H9 (cell line): ENCODE data around the gene LRP1B. TPM values are rescaled to one million over a fixed set of nuclear protein-coding genes. Genes with fewer than 3 reads are reported as not detected.

Source experiments
- DNase-seq: peaks from one replicate; pipeline ENCODE4 v3.0.0-alpha.2; 2017
- H2AFZ ChIP-seq: one replicate; pipeline ENCODE4 v1.6.1; 2013; ENCODE audit warnings: mild to moderate bottlenecking, low read length, control low read depth, moderate library complexity
- H2AK5ac ChIP-seq: 2 replicates; pipeline ENCODE4 v1.6.1; 2013; ENCODE audit warnings: low read length, control low read depth, mixed read lengths; ENCODE audit not compliant: insufficient read length
- H2BK120ac ChIP-seq: one replicate; pipeline ENCODE4 v1.6.1; 2013; ENCODE audit warnings: low read depth, mild to moderate bottlenecking, low read length, control low read depth, inconsistent platforms; ENCODE audit not compliant: poor library complexity, severe bottlenecking
- H2BK12ac ChIP-seq: 2 replicates; pipeline ENCODE4 v1.6.1; 2013; ENCODE audit warnings: low read length, control low read depth, mixed read lengths, low read depth; ENCODE audit not compliant: insufficient read length
- H2BK15ac ChIP-seq: 2 replicates; pipeline ENCODE4 v1.6.1; 2013; ENCODE audit warnings: low read depth, low read length, control low read depth
- H2BK20ac ChIP-seq: one replicate; pipeline ENCODE4 v1.6.1; 2013; ENCODE audit warnings: low read depth, mild to moderate bottlenecking, low read length, control low read depth, inconsistent platforms; ENCODE audit not compliant: poor library complexity, severe bottlenecking
- H2BK5ac ChIP-seq: 2 replicates; pipeline ENCODE4 v1.6.1; 2013; ENCODE audit warnings: low read length, control low read depth, mixed read lengths; ENCODE audit not compliant: insufficient read length
- H3K14ac ChIP-seq: 2 replicates; pipeline ENCODE4 v1.6.1; 2013; ENCODE audit warnings: low read length, control low read depth; ENCODE audit not compliant: insufficient read depth
- H3K18ac ChIP-seq: 2 replicates; pipeline ENCODE4 v1.6.1; 2013; ENCODE audit warnings: low read depth, mild to moderate bottlenecking, mixed read lengths, low read length, control low read depth; ENCODE audit not compliant: insufficient read length
- H3K23ac ChIP-seq: 2 replicates; pipeline ENCODE4 v1.6.1; 2013; ENCODE audit warnings: low read length, control low read depth, mixed read lengths, low read depth; ENCODE audit not compliant: insufficient read length
- H3K23me2 ChIP-seq: 2 replicates; pipeline ENCODE4 v1.6.1; 2013; ENCODE audit warnings: low read depth, mild to moderate bottlenecking, mixed read lengths, low read length, control low read depth; ENCODE audit not compliant: insufficient read length, poor library complexity, severe bottlenecking
- H3K27ac ChIP-seq: 2 replicates; pipeline ENCODE4 v1.5.1; 2013; ENCODE audit warnings: low read length, control low read depth, mixed read lengths, low read depth; ENCODE audit not compliant: insufficient read length
- H3K27me3 ChIP-seq: 2 replicates; pipeline ENCODE4 v1.6.1; 2013; ENCODE audit warnings: low read length, control low read depth, inconsistent platforms; ENCODE audit not compliant: insufficient read depth
- H3K4ac ChIP-seq: 2 replicates; pipeline ENCODE4 v1.6.1; 2013; ENCODE audit warnings: low read depth, mild to moderate bottlenecking, control low read depth, inconsistent platforms, low read length, moderate library complexity
- H3K4me1 ChIP-seq: 2 replicates; pipeline ENCODE4 v1.6.1; 2013; ENCODE audit warnings: low read length, control low read depth, inconsistent platforms; ENCODE audit not compliant: insufficient read depth
- H3K4me2 ChIP-seq: 2 replicates; pipeline ENCODE4 v1.6.1; 2013; ENCODE audit warnings: low read length, control low read depth, mixed read lengths; ENCODE audit not compliant: insufficient read length, insufficient read depth
- H3K56ac ChIP-seq: 2 replicates; pipeline ENCODE4 v1.6.1; 2013; ENCODE audit warnings: low read depth, mild to moderate bottlenecking, mixed read lengths, low read length, control low read depth; ENCODE audit not compliant: insufficient read length
- H3K79me1 ChIP-seq: 2 replicates; pipeline ENCODE4 v1.6.1; 2013; ENCODE audit warnings: low read depth, mild to moderate bottlenecking, moderate library complexity, low read length, control low read depth, inconsistent platforms; ENCODE audit not compliant: insufficient read depth, poor library complexity, severe bottlenecking
- H3K79me2 ChIP-seq: 2 replicates; pipeline ENCODE4 v1.6.1; 2013; ENCODE audit warnings: low read length, control low read depth, inconsistent platforms; ENCODE audit not compliant: insufficient read depth
- H3K9ac ChIP-seq: 2 replicates; pipeline ENCODE4 v1.6.1; 2013; ENCODE audit warnings: low read length, control low read depth, mixed read lengths; ENCODE audit not compliant: insufficient read length; ENCODE audit errors: extremely low read depth
- H3K9me3 ChIP-seq: one replicate; pipeline ENCODE4 v1.6.1; 2013; ENCODE audit warnings: low read depth, low read length, inconsistent platforms; ENCODE audit not compliant: control insufficient read depth
- H3T11ph ChIP-seq: one replicate; pipeline ENCODE4 v1.6.1; 2013; ENCODE audit warnings: mild to moderate bottlenecking, low read length, control low read depth, inconsistent platforms
- H4K20me1 ChIP-seq: one replicate; pipeline ENCODE4 v1.6.1; 2013; ENCODE audit not compliant: control insufficient read depth, insufficient read length, insufficient read depth
- H4K5ac ChIP-seq: 2 replicates; pipeline ENCODE4 v1.6.1; 2013; ENCODE audit warnings: low read depth, mild to moderate bottlenecking, mixed read lengths, low read length, control low read depth; ENCODE audit not compliant: insufficient read length
- H4K8ac ChIP-seq: replicated peaks from 2 replicates; pipeline ENCODE4 v1.6.1; 2013; ENCODE audit warnings: low read length, control low read depth, mixed read lengths, low read depth; ENCODE audit not compliant: insufficient read length
- H4K91ac ChIP-seq: 2 replicates; pipeline ENCODE4 v1.6.1; 2013; ENCODE audit warnings: low read depth, mild to moderate bottlenecking, moderate library complexity, mixed read lengths, low read length, control low read depth; ENCODE audit not compliant: insufficient read length
- H3K27ac Mint-ChIP-seq, 3 experiments: 2 replicates in 2 of 3; 3 replicates in 1 of 3; pipeline ENCODE4 v1.8.0; 2020 to 2021; ENCODE audit warnings: mixed read lengths in 3 of 3, mild to moderate bottlenecking in 1 of 3, moderate library complexity in 1 of 3
- H3K27me3 Mint-ChIP-seq: 2 replicates; pipeline ENCODE4 v1.8.0; 2021; ENCODE audit warnings: low read depth, mild to moderate bottlenecking, moderate library complexity, mixed read lengths
- H3K36me3 Mint-ChIP-seq, 3 experiments: 2 replicates in 2 of 3; 3 replicates in 1 of 3; pipeline ENCODE4 v1.8.0; 2020 to 2021; ENCODE audit warnings: low read depth in 3 of 3, mixed read lengths in 3 of 3; ENCODE audit not compliant: insufficient read depth in 1 of 3
- H3K4me1 Mint-ChIP-seq, 2 experiments: 2 replicates each; pipeline ENCODE4 v1.8.0; 2020; ENCODE audit warnings: mixed read lengths in 2 of 2
- H3K4me3 Mint-ChIP-seq, 2 experiments: 2 replicates in 1 of 2; 3 replicates in 1 of 2; pipeline ENCODE4 v1.8.0; 2020 to 2021; ENCODE audit warnings: mild to moderate bottlenecking in 2 of 2, mixed read lengths in 2 of 2, moderate library complexity in 1 of 2
- H3K9me3 Mint-ChIP-seq, 2 experiments: 2 replicates in 1 of 2; 3 replicates in 1 of 2; pipeline ENCODE4 v1.8.0; 2020; ENCODE audit warnings: mild to moderate bottlenecking in 2 of 2, mixed read lengths in 2 of 2, moderate library complexity in 1 of 2
- WGBS: extraction: QIAGEN DNeasy Blood & Tissue Kit; methylation state at CpG from one replicate; pipeline ENCODE4 v1.1.7; 2013; ENCODE audit warnings: missing lambda C conversion rate, low lambda C conversion rate, mixed read lengths; ENCODE audit not compliant: insufficient read length; ENCODE audit errors: extremely low coverage; 5-methylcytosine and 5-hydroxymethylcytosine counted together
- total RNA-seq: library from RNA; stranded (reverse); gene quantifications from 2 replicates; pipeline ENCODE4 v1.2.1, GENCODE V29; 2021
- TF ChIP-seq, protein P1 (sequence below): fragments of 200-600 bp; sonication (generic); conservative IDR thresholded peaks from 3 replicates; pipeline ENCODE4 v1.8.0; 2021; ENCODE audit warnings: antibody characterized with exemption, mild to moderate bottlenecking

Gene LRP1B
- total RNA-seq, 1 experiment from 2014 or later, result not detected

DNA sequence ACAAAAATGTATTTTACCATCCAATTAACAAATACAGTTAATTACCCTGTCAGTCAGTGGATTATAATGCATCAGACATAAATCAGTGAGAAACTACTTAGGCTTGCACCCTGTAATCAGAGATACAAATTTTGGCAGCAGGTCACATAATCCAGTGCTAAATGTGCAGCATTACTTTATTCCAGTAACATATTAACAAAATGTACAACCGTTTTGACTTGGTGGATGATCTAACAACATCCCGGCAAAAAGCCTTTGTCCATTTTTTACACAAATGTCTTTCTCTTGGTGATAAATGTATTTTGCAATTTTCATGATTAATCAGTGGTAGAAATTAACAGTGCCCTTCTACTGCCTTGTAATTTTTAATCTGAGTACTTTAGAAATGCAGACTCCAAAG is 162.8 kb downstream of the LRP1B start:
- Histone ChIP-seq H3K18ac (no peak overlapping the region), H3K4me1 (no peaks in the 10 kb centered on the region), H2BK12ac (no peak overlapping the region), H3T11ph (no peak overlapping the region), H2BK15ac (no peak overlapping the region), H2BK120ac (no peak overlapping the region), H3K9me3 (no peaks in the 10 kb centered on the region), H4K8ac (no peak overlapping the region), H3K23ac (no peak overlapping the region), H2BK20ac (no peak overlapping the region), H4K20me1 (no peaks in the 10 kb centered on the region), H3K14ac (no peak overlapping the region), H3K27ac (no peak overlapping the region), H4K5ac (no peak overlapping the region), H3K4me2 (no peak overlapping the region), H3K23me2 (no peaks in the 10 kb centered on the region), H3K9ac (no peak overlapping the region), H3K27me3 (no peaks in the 10 kb centered on the region), H3K4ac (no peak overlapping the region), H2AFZ (no peak overlapping the region), H3K79me1 (no peaks in the 10 kb centered on the region), H2BK5ac (no peak overlapping the region), H2AK5ac (no peak overlapping the region), H4K91ac (no peak overlapping the region), H3K79me2 (no peaks in the 10 kb centered on the region), H3K56ac (no peak overlapping the region)
- no CpG with 5 or more reads among the region's 2 CpGs for WGBS
- no peaks in the 10 kb centered on the region for H3K4me1 Mint-ChIP-seq
- TF ChIP-seq, protein P1, sequence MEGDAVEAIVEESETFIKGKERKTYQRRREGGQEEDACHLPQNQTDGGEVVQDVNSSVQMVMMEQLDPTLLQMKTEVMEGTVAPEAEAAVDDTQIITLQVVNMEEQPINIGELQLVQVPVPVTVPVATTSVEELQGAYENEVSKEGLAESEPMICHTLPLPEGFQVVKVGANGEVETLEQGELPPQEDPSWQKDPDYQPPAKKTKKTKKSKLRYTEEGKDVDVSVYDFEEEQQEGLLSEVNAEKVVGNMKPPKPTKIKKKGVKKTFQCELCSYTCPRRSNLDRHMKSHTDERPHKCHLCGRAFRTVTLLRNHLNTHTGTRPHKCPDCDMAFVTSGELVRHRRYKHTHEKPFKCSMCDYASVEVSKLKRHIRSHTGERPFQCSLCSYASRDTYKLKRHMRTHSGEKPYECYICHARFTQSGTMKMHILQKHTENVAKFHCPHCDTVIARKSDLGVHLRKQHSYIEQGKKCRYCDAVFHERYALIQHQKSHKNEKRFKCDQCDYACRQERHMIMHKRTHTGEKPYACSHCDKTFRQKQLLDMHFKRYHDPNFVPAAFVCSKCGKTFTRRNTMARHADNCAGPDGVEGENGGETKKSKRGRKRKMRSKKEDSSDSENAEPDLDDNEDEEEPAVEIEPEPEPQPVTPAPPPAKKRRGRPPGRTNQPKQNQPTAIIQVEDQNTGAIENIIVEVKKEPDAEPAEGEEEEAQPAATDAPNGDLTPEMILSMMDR, result no peak
- no peak for DNase-seq
- no peaks in the 10 kb centered on the region for H3K9me3 Mint-ChIP-seq
- no peaks in the 10 kb centered on the region for H3K36me3 Mint-ChIP-seq
- no peak overlapping the region for H3K27ac Mint-ChIP-seq
- no peaks in the 10 kb centered on the region for H3K27me3 Mint-ChIP-seq
- no peak overlapping the region for H3K4me3 Mint-ChIP-seq
